GM21360 (cell line): ENCODE measurements around the gene BIN1.
A peak's percentile ranks its signal among the peaks of the same experiment; 100 is the strongest.

Experiments used
- ATAC-seq: cut with Tn5 transposase; IDR thresholded peaks from one replicate; pipeline ENCODE4 v1.9.1; 2021; ENCODE audit warnings: mild to moderate bottlenecking, moderate library complexity; ENCODE audit not compliant: unreplicated experiment

The BIN1 gene

DNA sequence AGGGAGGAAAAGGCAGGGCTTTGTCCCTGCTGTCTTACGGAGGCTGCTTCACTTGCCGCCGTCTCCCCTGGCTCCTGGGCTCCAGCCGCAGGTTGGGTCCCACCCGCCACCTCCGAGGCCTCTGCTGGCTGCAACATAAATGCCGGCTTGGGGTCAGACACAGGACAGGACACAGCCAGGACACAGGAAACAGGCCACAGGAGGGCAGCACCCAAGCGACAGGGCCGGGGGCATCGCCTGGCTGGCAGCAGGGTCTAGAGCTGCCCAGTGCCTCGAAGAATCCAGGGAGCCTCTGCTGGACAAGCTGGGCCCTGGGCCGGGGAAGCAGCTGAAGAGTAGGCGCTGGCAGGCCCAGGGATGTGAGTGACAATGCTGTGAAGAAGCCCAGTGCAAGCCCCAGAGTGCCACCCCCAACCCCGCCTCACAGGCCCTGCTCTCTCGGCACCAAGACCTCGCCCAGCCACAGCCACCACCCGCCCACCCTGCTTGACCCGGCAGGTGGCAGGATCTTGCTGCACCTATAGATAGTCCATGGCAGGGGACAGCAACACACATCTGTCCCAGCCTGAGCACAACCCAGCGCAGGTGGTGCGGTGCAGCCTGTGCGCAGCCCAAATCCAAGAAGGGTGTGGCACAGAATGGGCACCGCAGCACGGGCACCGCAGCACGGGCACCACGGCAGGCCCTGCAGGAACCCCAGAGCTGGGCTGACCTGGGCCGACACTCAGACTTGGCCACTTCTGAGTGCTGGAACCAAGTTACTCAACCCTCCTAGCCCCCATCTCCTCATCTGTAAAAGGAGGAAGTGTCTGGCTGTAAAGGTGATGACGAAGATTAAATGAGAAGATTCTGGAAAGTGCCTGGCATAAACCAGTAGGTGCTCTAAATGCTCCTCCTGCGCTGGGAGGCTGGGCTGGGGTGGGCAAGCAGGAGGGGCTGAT, 55.6 kb downstream of the BIN1 start:
- ATAC-seq, result no peak

- no peak for ATAC-seq
Measured at GRCh38 chr2:127050803-127051115, 56.2 kb downstream of the BIN1 start.

DNA sequence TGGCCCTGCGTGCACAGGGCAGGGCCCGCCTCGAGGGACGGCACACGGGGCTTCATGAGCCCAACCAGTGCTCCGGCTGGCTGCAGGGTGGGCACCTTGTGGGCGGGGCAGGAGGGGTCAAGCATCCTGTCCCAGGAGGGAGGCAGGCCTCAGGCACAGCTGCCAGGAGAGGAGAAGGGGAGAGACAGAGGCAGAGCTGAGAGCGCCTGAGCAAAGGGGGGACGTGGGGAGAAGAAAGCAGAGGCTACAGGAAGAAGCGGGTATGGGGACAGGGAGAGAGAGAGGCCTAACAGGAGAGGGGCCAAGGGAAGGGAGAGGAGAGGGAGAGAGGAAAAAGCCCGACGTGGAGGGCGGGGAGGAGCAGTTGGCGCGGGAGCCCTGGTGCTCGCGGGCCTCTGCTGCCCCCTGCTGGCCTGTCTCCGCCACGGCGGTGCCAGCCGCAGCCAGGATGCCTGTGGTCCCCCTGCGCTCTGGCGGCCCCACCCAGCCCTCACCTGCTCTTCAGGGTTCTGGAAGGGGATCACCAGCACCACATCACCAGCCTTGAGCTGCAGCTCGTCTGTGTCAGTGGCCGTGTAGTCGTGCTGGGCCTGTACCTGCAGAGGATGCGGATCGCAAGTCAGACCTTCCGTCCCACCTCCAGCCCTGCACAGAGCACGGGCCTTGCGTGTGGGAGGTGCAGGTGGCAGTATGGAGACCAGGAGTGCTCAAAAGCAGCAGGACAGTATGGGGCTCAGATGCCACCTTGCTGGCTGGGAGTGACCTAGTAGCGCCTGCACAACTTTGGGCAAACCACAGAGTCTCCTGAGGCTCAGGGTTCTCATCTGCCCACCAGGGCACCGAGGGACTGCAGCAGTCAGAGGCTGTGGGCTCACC, 56.8 kb downstream of the BIN1 start:
- peak; percentile 65 for ATAC-seq

GRCh38 chr2:127048969-127049897, 57.7 kb downstream of the BIN1 start:
- ATAC-seq, result no peak

GRCh38 chr2:127048618-127048935, 58.4 kb downstream of the BIN1 start:
- no peak for ATAC-seq

DNA sequence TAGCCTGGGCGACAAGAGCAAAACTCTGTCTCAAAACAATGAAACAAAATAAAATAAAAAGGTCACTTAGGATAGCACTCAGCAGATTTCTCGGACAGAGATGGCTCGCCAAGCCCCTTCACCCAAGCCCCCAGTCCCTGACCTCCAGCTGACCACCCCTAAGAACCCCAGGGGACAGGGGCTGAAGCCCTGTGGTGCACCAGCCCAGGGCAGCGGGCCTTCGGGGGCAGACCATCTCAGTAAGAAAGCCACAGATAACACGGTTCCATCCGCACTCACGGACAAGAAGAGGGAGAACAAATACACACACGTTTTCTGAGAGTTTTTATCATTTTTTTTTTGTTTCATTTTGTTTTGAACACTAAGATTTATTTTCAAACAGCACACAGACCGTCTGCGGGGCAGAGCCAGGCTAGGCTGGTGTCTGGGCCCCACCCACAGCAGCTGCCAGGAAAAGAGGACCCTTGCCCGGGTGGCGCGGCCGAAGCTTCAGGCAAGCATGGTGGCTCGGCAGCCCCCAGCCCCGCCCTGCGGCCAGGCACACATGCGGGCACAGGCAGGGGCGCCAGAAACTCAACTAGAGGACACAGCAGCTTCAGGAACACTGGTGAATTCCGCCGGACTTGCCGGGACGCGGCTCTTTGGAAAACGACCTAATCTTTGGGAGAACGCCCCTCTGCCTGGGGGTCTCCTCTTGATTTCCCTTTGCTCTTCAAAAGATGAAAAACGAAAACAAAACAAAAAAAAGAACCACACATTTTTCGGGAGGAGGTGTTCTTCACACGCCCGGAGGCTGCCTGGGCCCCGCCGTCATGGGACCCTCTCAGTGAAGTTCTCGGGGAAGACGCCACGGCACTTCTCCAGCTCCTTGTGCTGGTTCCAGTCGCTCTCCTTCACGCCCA, 59.0 kb downstream of the BIN1 start:
- ATAC-seq, result no peak

- no peak for ATAC-seq
Measured at GRCh38 chr2:127047054-127047453, 59.9 kb downstream of the BIN1 start.

DNA sequence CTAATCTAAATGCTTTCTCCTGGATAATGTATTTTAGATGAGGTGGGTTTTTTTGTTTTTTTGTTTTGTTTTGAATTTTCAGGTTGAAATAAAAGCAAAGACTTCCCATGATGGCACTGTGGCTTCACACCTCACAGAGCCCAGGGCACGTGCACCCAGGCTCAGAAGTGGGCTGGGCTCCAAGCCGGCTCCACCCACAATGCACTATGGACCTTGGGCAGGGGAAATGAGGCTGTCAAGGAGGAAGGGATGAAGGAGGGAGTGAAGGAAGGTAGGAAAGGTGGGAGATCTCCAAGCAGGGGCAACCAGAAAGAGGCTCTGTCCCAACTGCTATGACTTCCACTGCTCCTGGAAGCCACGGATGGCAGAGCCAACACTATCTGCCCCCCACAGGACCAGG, 60.4 kb downstream of the BIN1 start:
- ATAC-seq, result no peak

- no peak for ATAC-seq
Measured at GRCh38 chr2:127045792-127046501, 61.0 kb downstream of the BIN1 start.

GRCh38 chr2:127044977-127045661, 61.8 kb downstream of the BIN1 start:
- ATAC-seq, result no peak

DNA sequence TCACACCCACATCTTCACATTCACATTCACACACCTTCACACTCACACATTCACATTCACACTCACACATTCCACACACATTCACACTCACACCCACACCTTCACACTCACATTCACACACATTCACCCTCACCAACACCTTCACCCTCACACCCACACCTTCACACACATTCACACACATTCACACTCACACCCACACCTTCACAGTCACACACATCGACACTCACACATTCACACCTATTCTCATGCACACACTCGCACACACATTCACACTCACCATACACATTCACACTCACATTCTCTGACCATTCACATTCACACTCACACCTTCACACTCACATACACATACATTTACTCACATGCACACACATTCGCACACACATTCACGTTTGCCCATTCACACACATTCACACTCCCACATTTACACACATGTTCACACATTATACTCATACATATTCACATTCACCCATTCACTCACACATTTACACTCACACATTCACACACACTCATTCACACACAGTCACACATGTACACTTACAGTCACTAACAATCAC, 62.7 kb downstream of the BIN1 start:
- ATAC-seq, result no peak

DNA sequence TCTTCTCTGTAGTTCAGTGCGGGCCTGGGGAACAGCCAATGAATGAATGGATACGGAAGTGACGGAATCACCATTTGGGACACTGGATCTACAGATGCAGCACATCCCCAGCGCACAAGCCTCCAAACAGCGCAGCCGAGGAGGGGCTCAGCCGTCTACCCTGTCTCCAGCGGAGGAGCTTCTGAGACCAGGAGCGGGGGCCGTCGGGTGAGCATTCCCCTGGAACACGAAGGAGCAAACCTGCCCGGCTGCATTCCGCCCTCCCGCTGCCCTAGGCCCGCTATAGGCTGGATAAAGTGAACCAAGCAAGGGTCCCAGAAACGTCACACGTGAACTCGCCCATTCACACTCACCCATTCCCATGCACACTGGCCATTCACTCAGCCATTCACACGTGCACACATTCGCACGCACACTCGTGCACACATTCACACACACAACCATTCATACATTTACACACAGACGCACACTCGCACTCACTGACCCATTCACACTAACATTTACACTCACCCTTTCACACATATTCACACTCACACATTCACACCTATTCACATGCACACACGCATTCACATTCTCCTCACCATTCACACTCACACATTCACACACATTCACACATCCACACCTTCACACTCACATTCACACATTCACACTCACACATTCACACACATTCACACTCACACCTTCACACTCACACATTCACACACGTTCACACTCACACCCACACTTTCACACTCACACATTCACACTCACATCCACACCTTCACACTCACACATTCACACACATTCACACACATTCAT, 63.4 kb downstream of the BIN1 start:
- no peak for ATAC-seq

GRCh38 chr2:127041259-127041970, 65.5 kb downstream of the BIN1 start:
- no peak for ATAC-seq

- no peak for ATAC-seq
Measured at GRCh38 chr2:127040169-127040568, 66.8 kb downstream of the BIN1 start.

- ATAC-seq, result peak; percentile 51
Measured at GRCh38 chr2:127039387-127040031, 67.4 kb downstream of the BIN1 start.

DNA sequence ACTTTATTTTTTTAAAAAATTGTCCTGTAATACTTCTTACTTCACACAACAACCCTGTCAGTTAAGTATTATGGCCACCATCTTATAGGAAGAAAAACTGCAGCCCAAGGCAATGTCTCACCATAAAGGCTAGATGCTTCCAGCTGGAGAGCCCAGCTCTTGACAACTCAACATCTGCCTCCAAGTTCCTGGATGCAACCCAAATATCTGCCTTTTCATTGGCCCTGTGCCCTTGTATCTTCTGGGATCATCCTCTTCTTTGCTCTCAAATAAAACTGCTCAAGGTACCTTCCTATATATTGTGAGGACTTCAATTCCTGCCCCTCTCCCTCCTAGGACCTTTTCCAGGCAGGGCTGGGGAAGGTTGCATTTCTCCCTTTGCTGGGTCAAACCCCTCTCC, 69.5 kb downstream of the BIN1 start:
- ATAC-seq, result no peak
